B cell (primary cell): ENCODE measurements around the gene IGSF9B.

Experiments
- EZH2 ChIP-seq: IDR thresholded peaks from 2 replicates; pipeline ENCODE4 v1.6.1; 2012; ENCODE audit warnings: borderline replicate concordance, low read depth, mild to moderate bottlenecking, moderate library complexity, low read length; ENCODE audit not compliant: insufficient read depth, poor library complexity, severe bottlenecking
- TF ChIP-seq, protein P1 (sequence below): fragments of 200-600 bp; IDR thresholded peaks from one replicate; pipeline ENCODE4 v1.8.0; 2022; ENCODE audit warnings: antibody characterized with exemption, mild to moderate bottlenecking

DNA sequence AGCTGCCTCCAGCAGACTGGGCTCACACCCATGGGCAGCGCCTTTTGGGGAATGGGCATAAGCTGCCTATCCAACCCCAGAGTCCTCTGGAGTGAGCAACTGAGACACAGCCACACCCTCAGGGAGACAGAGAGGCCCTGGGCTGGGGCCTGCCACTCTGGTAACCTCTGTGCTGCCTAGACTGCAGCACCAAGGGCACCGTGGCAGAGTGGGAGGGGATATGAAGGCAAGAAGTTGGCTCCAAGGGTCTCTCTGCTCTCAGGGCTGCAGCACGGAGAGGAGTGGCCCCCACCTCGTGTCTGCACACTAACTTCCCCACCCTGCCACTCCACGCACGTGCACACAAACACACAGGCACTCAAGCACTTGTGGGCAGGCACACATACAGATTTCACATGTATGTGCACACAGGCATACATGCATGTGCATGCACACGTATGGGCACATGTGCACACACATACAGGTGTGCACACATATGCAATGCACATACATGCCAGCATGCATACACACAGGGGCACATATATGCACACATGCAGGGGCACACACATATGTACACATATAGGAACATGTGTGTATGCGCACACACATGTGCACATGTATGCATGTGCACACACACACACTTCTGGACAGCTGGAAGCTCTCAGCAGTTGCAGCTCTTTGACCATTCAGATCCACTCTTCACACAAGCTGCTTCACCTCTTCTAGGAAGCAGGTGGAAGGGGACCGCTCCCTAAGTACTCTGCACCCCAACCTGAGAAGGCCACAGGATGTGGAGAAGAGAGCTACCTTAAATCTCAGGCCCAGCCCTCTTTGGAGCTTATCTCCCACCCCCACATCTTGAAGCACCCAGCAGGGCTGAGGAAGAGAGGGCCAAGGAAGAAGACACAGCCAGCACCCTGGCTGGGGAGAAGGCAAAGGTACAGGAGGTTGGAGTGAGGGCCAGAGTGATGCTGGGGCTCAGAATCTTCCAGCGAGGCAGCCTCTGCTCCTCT, 4.3 kb downstream of the IGSF9B start:
- TF ChIP-seq, protein P1, sequence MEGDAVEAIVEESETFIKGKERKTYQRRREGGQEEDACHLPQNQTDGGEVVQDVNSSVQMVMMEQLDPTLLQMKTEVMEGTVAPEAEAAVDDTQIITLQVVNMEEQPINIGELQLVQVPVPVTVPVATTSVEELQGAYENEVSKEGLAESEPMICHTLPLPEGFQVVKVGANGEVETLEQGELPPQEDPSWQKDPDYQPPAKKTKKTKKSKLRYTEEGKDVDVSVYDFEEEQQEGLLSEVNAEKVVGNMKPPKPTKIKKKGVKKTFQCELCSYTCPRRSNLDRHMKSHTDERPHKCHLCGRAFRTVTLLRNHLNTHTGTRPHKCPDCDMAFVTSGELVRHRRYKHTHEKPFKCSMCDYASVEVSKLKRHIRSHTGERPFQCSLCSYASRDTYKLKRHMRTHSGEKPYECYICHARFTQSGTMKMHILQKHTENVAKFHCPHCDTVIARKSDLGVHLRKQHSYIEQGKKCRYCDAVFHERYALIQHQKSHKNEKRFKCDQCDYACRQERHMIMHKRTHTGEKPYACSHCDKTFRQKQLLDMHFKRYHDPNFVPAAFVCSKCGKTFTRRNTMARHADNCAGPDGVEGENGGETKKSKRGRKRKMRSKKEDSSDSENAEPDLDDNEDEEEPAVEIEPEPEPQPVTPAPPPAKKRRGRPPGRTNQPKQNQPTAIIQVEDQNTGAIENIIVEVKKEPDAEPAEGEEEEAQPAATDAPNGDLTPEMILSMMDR, result no peak
- no peak for TF ChIP-seq EZH2
